Measurements from ENCODE around the gene OR5K1.

DNA sequence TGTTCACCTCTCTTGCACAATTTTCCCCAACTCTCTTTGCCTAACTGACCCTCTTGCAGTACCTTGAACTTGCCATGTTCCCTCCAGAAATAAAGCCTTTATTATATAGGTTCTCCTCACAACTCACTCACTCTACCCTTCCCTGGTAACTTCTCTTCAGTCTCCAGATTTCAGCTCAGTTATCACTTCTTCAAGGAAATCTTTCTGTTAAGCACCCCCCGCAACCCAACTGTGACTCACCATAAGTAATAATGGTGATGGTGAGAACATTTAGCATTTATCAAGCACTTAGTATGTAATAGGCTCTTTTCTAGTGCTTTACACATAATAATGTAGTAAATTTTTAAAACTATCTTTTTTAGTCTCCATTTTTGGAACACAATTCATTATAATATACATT, 8.1 kb upstream of the OR5K1 start:
- TF ChIP-seq RAD21 (conservative IDR thresholded peaks at IDR 0.05 in 1 of 2, IDR thresholded peaks at IDR 0.05 in 1 of 2), result no peak
- no peak for TF ChIP-seq POLR2A (IDR thresholded peaks at IDR 0.05; ENCODE audit: low read length)
- TF ChIP-seq, protein P1, sequence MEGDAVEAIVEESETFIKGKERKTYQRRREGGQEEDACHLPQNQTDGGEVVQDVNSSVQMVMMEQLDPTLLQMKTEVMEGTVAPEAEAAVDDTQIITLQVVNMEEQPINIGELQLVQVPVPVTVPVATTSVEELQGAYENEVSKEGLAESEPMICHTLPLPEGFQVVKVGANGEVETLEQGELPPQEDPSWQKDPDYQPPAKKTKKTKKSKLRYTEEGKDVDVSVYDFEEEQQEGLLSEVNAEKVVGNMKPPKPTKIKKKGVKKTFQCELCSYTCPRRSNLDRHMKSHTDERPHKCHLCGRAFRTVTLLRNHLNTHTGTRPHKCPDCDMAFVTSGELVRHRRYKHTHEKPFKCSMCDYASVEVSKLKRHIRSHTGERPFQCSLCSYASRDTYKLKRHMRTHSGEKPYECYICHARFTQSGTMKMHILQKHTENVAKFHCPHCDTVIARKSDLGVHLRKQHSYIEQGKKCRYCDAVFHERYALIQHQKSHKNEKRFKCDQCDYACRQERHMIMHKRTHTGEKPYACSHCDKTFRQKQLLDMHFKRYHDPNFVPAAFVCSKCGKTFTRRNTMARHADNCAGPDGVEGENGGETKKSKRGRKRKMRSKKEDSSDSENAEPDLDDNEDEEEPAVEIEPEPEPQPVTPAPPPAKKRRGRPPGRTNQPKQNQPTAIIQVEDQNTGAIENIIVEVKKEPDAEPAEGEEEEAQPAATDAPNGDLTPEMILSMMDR (IDR thresholded peaks at IDR 0.05), result no peak
- no peak for TF ChIP-seq ESRRA (IDR thresholded peaks at IDR 0.05; ENCODE audit: borderline replicate concordance, low read length)
